ENCODE results near the gene STN1. TPM values are rescaled to one million over a fixed set of nuclear protein-coding genes. Genes with fewer than 3 reads are reported as not detected.

STN1 gene
- total RNA-seq, 1 donor from 2014 or later, result 3.1 TPM

- DNase-seq, result no peak
These were observed 10.8 kb upstream of the STN1 start for GRCh38 chr10:103928784-103929183.

- no peak for DNase-seq
These were observed 8.8 kb upstream of the STN1 start for GRCh38 chr10:103926722-103927319.

- no peak for DNase-seq
These were observed 7.6 kb upstream of the STN1 start for GRCh38 chr10:103925591-103925990.

DNA sequence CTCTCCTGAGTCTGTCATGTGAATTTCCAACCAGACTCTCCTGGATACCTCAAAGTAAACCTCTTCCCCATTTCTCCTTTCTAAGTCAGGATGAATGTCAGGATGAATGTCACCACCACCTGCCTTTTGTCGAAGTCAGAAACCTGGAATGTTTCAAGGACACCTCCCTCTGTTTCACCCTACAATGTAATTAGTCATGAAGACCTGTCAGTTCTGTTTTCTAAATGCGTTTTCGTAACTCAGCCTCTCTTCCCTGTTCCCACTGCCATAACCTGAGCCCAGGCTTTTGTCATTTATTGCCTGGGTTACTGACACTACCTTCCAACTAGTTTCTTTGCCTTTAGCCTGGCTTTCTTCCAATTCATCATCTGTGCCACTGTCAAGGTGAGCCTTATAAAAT, 5.5 kb upstream of the STN1 start:
- DNase-seq, result no peak

GRCh38 chr10:103922659-103923058, 4.7 kb upstream of the STN1 start:
- no peak for DNase-seq

GRCh38 chr10:103921750-103922195, 3.8 kb upstream of the STN1 start:
- DNase-seq, result peak; percentile 3

DNA sequence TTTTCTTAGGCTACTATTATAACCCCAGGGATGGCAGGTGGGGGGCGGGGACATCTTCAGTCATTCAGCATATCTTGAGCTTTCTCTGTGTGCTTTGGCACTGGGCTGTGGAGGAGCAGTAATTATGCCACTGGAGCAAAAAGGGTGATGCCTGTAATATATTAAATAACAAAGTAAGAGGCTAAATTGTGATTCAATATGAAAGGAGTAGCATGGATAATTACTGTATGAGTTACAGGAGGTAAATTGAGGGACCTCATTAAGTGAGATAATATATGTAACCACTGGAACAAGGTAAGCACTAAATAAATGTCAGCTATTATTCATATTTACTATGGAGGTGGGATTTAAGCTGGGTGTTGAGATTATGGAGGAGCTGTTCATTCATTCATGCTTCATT, 3.3 kb upstream of the STN1 start:
- no peak for DNase-seq

DNA sequence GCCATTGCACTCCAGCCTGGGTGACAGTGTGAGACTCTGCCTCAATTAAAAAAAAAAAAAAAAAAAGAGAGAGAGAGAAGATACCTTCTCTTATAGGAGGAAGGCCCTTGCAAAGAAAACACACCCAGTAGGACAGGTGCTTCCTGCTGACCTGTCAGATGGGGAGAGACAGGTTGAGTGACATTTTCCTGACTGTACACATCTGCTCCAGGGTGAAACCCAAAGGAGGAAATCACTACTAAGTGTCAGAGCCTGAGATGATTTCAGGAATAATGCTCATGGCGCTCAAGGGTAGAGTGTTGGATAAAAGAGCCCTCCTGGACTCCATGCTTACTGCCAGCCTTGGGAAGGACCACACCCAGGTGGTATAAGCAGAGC, 1.7 kb upstream of the STN1 start:
- no peak for DNase-seq

- DNase-seq, result peak; percentile 57
These were observed 507 bp downstream of the STN1 start for GRCh38 chr10:103917302-103918052.

- DNase-seq, result no peak
These were observed 1.1 kb downstream of the STN1 start for GRCh38 chr10:103916876-103917275.

DNA sequence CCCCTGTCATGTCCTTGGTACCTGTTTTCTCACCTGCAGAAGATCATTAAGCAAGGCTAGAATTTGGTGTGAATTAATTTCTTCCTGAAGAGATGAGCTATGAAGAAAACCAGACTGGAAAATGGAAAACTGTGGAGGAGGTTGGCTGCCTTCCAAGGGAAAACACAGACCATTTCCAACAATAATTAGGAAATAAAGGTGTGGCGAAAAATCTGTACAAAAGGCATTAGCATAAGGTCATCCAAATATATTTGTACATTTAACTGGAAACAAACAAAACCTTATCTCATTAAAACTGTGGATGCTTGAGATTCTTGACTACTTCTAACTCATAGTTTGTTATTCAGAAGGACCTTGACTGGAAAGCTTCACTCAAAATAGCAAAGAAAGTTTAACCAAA, 1.7 kb downstream of the STN1 start:
- DNase-seq, result no peak

- DNase-seq, result no peak
These were observed 2.2 kb downstream of the STN1 start for GRCh38 chr10:103915796-103916195.

DNA sequence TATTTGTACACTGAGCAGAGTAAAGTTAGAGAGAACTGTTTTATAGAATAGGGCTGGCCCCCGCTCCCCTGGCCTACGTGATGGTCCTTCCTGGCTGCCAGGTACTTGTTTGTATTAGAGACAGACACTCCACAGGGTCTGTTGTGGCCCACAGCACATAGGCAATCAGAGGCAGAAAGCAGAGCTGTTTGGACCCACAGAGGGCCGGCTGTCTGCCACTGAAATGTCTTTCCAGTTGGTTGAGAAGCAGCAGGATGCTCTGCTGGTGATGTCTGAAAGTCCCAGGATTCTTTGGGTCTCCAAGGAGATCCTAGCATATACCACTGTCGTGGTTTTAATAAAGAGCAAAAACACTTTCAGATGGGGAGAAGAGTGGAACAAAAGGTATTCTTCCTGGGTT, 5.2 kb downstream of the STN1 start:
- DNase-seq, result no peak

DNA sequence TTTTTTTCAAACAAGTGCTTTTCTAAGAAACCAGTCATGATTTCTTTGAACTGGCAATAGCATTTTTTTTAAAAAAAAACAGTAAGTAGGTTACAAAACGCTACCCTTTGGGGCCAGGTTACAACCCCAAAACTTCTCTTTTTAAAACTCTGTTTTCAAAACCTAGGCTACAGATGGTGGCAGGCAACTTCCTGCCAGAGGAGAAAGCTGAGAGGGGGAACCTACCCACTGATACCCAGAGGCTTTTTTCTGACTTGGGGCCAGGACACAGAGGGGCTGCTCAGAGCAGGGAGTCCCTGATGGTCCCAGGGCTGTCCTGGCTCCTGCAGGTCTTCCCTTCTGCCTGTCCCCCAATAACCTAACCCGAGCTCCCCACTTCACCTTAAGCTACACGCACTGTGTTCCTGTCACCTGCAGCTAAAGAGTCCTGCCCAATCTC, 6.9 kb downstream of the STN1 start:
- no peak for DNase-seq

DNA sequence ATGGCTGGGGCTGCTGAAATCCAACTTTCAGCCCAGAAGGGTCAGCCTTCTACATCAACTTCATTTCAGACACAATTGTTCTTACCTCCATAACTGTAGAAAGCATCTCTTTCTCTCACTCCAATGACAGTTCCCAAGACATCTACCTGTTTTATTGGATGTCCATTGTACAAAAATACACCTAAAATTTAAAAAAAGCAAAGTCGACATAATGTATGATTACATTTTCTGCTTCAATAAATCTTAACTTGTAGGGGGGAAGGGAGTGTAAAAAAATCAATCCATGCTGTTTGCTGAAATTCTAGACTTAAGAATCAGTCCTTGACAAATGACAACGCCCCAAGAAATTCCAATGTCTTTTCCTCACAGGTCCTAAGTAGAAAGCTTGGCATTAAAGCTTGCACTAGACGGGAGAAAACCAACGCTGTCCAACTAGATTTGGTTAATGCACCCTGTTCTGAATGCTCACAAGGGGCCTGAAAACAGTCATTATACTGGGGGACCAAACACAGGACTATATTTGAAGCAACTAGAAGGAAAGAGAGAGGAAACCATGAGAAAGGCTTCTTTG, 7.5 kb downstream of the STN1 start:
- no peak for DNase-seq

DNA sequence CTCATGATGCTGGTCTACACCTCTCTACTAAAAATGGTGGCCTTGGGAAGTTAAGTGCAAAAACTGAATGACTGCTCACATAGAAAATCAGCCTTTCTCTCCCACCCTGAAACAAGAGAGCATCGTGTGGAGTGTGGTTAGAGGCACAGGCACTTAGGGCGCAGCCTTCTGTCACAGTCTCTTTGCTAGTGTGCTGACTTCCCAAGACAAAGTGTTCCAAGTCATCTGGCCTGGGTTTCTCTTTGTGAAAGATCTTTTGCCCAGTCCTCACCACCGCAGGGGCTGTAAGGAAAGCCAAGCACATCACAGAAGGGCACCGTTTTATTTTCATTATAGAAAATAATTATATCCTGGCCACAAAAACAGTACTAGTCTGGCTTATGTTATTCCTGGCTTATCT, 12.5 kb downstream of the STN1 start:
- DNase-seq, result no peak

DNA sequence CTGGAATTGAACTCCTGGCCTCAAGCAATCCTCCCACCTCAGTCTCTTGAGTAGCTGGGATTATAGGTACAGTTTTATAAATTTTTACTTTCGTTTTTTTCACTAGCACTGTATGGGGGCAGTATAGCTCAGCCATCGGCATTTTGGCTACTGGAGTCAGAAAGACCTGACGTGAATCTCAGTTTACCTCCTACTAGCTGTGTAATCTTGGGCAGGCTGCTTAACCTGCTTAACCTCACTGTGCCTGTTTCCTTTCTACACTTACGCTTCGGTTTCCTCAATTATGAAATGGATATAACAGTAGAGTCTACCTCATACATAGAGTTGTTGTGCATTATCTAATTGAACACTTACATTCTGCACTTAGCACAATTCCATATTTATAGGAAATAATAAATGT, 16.7 kb downstream of the STN1 start:
- DNase-seq, result no peak

GRCh38 chr10:103899312-103899711, 18.7 kb downstream of the STN1 start:
- no peak for DNase-seq

DNA sequence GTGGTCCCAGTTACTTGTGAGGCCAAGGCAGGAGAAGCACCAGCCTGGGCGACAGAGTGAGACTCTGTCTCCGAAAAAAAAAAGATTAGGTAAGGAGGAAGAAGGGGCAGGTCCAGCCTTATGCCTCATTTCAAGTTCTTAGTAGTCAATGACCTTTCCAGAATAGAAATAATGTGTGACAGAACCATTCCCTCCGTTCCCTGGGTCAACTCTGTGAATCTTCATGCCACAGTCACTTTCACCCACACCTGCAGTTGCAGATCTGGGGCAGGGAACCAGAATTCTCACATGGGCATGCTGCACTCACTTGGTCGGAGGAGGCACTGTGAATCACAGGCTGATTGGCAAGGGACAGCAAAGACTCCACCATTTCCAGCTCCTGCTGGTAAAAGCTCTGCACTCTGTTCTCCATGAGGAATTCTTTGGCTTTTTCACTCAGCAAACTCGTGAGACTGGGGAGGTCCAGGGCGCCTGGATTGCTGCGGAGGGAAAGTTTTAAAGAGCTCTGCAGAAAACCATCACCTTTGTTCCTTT, 20.7 kb downstream of the STN1 start:
- no peak for DNase-seq

- no peak for DNase-seq
These were observed 21.8 kb downstream of the STN1 start for GRCh38 chr10:103896225-103896624.

DNA sequence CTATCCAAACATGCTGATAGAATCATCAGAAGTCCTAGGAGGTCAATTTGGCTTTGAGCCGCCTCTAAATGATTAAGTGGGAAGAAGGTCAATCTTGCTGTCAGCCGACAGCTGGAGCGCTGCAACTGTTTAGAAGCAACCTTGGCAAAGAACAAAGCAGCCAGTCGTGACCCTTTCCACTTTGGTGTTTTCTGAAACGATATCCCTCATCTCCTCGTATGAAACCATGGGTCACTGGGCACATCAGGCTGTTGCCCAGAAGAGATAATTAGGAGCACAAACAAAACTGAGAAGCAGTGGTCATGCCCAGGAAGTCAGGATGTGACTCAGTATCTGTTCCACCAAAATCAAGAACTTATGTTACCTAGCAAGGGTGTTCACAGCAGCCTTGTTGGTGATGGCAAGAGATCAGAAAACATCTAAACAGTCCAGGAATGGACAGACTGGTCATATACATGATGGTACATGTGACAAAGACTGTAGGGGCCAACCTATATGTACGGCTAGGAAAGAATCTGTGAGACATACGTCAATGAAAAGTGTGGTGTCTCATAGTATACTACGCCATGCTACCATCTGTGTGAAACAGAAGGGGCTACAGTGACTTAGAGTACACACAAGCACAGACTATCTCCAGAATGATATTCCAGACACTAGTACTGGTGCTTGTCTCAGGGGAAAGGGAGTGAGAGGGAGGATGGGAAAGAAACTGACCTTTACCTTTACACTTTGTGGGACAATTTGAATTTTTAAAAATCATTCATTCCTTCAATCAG, 22.4 kb downstream of the STN1 start:
- no peak for DNase-seq

- DNase-seq, result no peak
These were observed 23.5 kb downstream of the STN1 start for GRCh38 chr10:103894441-103894864.

- no peak for DNase-seq
These were observed 24.2 kb downstream of the STN1 start for GRCh38 chr10:103893817-103894216.
